ENCODE measurements around the gene PEMT.
"Not testable (repeated sequence)": the region's sequence is repeated elsewhere in the genome, so short reads cannot be mapped to it uniquely, and the experiment has no call there.

PEMT gene

DNA sequence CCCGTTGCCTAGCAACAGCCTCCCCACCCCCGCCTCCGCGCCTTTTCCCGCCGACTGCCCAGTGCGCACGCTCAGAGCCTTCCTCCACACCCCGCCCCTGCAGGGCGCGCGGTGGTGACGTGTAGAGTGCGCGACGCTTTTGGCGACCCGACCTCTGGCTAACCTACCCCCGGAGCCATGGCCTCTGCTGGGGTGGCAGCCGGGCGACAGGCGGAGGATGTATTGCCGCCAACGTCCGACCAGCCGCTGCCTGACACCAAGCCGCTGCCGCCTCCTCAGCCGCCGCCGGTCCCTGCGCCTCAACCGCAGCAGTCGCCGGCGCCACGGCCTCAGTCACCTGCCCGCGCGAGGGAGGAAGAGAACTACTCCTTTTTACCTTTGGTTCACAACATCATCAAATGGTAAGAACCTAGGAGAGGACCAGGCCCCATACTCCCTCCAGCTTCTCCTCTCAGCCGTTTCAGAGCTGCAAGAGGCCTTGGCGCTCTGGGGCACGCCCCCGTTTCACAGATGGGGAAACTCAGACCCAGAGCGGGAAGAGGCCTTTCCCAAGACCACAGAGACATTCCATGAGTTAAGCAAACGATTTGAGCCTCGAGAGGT, 114.5 kb downstream of the PEMT start, which contains the start of gene MED9:
Gene MED9, plus strand, starts transcription at position 136 of the 603 bp plus-strand sequence. Its CDS starts 42 bp downstream, at position 178.
- peak; percentile 98 for DNase-seq

DNA sequence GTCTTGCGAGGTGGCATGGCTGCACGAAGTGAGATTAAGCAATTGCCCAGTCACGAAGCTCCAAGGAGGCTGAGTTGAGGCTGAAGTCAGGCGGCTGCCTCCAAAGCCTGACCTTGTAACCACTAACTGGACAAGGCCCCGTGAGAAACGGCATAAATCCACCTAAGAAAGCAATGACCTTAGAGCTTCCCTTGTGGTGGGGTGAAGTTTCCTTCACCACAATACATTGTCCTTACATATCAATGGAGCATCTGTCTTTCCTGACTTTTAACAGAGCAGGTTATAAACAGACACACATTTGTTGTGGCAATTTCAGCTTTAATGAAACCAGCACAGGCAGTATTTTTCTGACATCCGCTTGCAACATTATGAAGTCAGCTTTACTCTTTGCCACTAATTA, 117.2 kb downstream of the PEMT start:
- no peak for DNase-seq

DNA sequence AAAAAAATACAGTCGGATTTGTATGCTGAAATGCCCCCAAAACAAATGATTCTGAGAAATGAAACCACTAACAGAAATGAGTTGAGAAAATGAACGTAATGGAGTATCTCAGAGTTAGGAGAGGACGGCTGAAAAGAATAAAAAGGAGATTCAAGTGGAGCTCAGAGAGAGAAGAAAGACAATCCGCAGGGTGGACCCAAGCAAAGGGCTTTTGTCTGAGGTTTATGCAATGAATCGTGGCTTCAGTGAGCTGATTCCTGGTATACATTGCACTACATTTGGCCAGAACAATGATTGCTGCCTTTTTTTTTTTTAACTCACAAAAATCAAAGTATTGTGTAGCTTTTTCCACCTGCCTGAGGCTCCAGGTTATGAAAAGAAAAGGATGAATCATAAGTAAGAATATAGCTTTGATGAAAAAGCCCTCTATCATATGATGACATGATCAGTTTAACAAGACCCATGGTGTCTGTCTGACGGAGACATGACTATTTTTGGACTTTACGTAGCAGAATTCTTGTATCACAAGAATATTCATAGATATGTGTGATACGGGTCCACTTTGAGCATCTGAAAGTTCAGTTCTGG, 119.1 kb downstream of the PEMT start:
- no peak for DNase-seq

DNA sequence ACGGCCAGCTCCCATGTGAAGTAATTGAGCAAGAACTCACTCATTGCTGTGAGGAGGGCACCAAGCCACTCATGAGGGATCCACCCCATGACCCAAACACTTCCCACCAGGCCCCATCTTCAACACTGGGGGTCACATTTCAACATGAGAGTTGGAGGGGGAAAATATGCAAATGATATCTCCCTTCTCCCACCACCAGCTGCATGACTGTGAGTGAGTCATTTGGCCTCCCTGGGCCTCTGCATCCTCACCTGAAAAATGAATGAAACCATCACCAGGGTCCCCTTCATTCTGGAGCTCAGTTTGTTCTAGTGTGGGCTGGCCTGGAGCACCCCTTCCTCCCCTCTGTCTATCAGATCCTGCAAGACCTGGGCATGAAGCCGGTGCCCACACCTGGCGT, 121.5 kb downstream of the PEMT start:
- DNase-seq, result no peak

DNA sequence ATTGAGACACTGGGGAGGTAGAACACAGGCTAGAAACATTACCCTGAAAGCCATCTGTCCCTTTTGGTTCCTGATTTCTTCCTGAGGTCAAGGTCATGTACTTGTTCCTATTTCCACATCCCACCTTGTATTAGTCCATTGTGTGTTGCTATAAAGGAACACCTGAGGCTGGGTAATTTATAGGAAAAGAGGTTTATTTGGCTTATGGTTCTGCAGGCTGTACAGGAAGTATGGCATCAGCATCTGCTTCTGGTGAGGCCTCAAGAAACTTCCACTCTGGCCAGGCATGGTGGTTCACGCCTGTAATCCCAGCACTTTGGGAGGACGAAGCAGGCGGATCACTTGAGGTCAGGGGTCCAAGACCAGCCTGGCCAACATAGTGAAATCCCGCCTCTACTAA, 122.2 kb downstream of the PEMT start:
- no peak for DNase-seq

DNA sequence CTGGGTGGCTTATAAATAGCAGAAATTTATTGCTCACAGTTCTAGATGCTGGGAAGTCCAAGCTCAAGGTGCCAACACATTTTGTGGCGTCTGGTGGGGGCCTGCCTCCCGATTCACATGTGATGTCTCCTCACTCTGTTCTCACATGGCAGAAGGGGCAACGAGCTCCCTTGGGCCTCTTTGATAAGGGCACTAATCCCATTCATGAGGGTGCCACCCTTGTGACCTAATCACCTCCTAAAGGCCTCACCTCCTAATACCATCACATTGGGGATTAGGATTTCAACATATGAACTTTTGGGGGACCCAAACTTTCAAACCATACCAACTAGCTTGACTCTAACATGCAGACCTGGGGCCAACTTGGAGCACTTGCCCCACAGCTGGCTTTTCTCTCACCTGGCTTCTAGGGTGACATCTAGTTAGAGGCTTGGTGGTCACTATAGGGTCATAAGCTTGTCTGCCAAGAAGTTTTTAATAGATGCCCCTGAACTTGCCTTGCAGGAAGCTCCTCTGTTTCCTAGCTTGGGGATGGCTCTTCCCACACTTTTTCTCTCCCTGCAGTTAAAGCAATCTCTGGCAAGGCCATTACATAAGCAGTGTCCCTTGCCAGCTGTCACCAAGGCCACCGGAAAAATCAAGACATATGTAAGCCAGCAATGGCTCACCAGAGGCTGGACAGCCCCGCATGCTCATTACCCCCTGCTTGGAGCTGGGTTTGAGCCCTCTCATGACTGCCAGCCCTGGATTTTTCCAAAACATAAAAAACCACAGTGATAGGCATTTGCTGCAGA, 123.1 kb downstream of the PEMT start:
- DNase-seq, result no peak

DNA sequence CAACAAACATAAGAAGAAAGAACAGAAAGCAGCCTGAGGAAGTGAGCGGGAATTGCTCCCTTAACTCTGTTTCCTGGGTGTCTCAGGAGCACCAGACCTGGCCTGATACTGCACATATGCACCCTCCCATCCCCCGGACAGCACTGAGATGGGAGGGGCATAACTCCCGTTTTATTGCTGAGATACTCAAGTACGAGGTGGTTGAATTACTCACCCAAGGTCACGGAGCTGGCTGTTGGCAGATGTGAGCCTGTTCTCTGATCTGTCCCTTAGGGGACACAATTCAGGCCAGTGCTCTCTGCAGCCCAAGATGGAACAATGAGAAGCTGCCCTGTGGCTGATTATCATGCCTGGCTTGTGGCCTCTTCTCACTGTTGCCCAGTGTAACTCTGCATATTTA, 123.8 kb downstream of the PEMT start:
- DNase-seq, result no peak

DNA sequence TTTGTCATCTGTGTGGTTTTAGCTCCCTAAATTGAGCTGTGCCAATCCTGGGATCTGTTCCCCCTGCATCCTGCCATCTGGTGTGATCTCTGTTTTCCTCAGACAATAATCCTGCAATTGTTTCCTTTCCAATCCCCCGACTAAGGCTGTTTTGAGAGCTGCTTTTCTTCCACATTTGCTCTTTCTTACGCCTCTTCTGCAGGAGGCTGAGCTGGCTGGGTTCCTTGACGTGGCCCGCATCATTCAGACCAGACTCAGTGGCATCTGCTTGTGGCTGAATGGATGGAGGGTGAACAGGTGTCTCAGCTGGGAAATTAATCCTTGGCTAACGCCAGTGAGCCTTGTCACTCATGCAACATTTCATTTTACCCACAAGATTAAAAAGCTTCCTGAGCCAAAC, 124.5 kb downstream of the PEMT start:
- DNase-seq, result no peak

DNA sequence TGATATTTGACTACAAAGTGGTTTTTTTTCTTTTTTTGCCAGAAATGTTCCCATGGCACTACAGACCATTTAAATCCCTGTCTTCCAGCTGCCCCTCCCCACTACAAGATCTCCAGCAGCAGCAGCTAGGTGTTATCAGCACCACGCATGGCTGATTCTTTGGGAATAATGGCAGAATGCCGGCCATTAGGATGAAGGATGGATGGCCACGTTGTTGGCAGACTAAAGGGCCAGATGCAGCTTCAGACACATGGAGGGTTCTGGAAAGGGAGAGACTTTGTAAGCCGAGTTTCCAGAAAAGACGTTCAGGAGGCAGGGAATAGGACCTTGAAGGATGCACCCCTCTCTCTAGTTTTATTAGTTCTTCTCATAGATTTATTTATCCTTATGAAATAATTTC, 125.0 kb downstream of the PEMT start:
- DNase-seq, result no peak

DNA sequence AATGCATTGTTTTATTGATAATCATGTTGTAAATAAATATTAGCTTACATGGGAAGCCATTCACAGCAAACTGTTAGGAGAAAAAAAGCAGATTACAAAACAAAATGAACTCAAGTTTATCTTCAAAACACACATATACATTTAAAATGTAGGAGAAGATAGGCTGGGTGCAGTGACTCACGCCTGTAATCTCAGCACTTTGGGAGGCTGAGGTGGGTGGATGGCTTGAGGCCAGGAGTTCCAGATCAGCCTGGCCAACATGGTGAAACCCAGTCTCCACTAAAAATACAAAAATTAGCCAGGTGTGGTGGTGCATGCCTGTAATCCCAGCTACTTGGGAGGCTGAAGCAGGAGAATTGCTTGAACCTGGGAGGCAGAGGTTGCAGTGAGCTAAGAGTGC, 125.6 kb downstream of the PEMT start:
- not testable (repeated sequence) for DNase-seq

DNA sequence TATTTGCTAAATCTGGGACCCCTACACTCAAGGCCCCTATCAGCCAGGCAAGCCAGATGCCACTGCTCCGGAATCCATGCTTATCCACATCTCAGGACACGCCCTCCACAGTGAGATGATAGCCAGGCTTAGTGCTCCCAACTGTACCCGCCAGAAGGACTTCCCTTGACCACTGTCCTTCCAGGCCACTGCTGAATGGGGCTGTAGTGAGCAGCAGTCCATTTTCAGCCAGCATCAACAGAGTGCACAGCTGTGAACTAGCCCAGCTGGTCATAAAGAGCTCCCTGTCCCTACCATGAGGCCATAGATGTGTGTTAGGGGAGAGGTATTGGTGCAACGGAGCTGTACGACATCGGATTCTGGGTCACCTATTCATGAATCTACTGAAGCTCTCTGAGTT, 127.7 kb downstream of the PEMT start:
- no peak for DNase-seq

DNA sequence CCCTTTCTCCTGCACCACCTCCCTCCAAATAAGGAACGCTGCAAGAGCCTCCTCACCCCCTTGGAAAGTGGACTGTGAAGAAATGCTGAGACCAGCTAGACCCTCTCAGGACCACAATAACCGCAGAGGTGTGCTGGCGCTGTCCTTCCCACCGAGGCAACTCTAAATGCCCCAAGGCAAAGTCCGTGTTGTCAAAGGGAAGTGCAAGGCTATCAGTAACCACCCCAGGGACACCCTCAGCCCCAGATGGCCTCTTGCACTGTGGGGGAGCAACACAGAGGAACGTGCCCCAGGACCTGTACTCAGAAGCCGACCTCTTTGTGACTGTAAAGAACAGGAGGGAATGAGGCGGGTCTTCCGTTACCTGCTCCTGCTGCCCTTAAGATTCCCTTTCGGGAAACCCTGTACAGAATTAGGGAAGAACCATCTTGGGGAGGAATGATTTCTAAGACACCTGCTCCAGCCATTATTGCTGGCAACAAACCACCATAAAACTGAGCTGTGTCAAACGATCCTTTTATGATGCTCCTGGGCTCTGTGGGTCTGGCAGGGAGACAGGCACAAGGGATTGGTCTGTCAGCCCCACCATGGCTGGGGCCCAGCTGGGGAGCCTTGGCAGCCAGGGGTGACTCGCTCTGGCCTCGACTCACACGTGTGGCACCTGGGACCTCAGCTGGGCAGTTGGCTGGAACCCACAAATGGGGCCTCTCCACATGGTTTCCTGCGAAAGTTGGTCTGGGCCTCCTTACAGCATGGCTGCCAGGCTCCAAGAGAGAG, 129.3 kb downstream of the PEMT start:
- DNase-seq, result no peak

DNA sequence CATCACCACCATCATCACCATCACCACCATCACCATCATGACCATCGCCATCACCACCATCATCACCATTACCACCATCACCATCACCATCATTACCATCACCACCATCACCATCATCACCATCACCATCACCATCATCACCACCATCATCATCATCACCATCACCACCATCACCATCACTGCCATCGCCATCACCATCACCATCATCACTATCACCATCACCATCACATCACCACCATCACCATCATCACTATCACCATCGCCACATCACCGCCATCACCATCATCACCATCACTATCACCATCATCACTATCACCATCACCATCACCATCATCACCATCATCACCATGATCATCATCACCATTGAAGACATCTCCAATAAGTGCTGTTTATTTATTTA, 131.5 kb downstream of the PEMT start:
- no peak for DNase-seq

DNA sequence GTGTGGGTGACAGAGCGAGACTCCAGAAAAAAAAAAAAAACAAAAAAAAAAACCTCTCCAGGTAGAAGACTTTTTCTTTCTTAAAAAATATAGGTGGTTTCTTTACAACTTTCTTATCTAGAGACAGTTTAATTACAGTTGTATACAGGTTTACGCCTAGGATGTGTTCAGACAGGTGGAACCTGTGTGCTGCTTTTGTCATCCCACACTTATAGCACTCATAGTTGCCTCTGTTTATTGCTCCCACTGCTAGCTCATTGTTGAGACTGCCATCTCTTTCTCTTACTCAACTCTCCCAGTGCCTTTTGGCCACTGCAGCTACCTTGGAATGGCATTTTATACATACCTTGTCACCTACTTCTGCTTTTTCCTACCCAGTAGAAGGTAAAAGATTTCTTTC, 133.8 kb downstream of the PEMT start:
- DNase-seq, result no peak

DNA sequence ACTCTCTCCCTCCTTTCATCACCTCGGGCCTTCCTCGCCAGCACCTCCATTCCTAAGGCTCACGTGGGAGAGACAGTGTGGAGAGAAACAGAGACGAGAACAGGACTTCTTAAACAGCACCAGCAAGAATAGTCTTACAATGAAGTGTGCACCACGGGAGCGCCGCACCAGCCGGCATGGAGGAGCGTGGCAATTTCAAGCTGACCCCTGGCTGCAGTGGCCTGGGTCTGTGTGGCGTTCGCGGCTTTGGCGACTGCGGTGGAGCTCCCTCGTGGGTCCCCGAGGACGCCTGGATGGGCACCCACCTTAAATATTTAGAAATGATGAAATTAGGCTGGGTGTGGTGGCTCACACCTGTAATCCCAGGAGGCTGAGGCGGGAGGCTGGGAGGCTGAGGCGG, 135.3 kb downstream of the PEMT start:
- no peak for DNase-seq
